Upper lobe of right lung (tissue), 1 donor: ENCODE data around the gene LRP3. TPM values are rescaled to one million over a fixed set of nuclear protein-coding genes. Genes with fewer than 3 reads are reported as not detected.

Experiments
- ATAC-seq: fragments of 200-7000 bp; cut with Tn5 transposase; one replicate; pipeline ENCODE4 v1.9.1; 2020; ENCODE audit warnings: mild to moderate bottlenecking, moderate library complexity
- DNase-seq: peaks from one replicate; pipeline ENCODE4 v3.0.0-alpha.2; 2020
- H3K27ac ChIP-seq: fragments of 200-600 bp; one replicate; pipeline ENCODE4 v1.8.0; 2022
- H3K27me3 ChIP-seq: fragments of 200-600 bp; one replicate; pipeline ENCODE4 v1.8.0; 2022; ENCODE audit warnings: mild to moderate bottlenecking
- H3K36me3 ChIP-seq: fragments of 200-600 bp; one replicate; pipeline ENCODE4 v1.8.0; 2022
- H3K4me1 ChIP-seq: fragments of 200-600 bp; one replicate; pipeline ENCODE4 v1.8.0; 2022
- H3K4me3 ChIP-seq: fragments of 200-600 bp; one replicate; pipeline ENCODE4 v1.8.0; 2022; ENCODE audit warnings: mild to moderate bottlenecking
- H3K9me3 ChIP-seq: fragments of 200-600 bp; one replicate; pipeline ENCODE4 v1.8.0; 2022
- CTCF ChIP-seq: fragments of 200-600 bp; IDR thresholded peaks from one replicate; pipeline ENCODE4 v1.8.0; 2022; ENCODE audit warnings: antibody characterized with exemption
- intact Hi-C: fragments of 100-400 bp; cut with DNase I; formaldehyde crosslinking; loops from one replicate; pipeline ENCODE4 v1.11.0; 2022
- total RNA-seq: library from RNA; stranded (reverse); fragmentation: NEBNext Ultra II Directional; extraction: Animal tissue kit (Norgen Biotek cat#: 25700); gene quantifications from one replicate; pipeline ENCODE4 v1.2.1, GENCODE V29; 2021
- donor health status: DM: no; HTN: yes; CAD: no; lungs with severe emphysema.

The LRP3 gene
- total RNA-seq, 1 donor from 2014 or later = 22.0 TPM

DNA sequence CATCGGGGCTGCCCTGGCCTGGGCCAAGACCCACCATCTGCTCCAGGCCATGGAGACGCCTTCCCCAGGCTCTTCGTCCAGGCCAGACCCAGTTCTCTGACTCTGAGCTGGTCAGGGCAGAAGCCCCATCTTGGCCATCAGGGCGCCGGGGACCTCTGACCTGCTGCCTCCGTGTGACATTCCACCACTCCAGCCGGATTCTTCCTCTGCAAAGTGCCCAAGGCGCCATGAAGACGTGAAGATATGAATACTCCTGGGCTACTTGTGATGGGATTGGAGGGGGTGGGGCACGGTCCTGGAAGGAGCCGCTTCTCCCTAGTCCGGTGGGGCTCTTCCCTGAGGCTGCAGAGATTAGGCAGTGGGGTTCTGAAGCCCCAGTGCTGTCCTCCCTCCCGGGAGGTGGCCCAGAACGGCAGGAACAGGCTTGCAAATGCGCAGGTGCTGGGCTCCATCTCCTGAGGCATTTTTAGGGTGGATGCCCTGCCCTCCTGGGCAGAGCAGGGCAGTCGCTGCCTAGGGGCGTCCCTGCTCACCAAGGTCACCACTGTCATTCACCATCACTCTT, 57.5 kb downstream of the LRP3 start:
- no peak overlapping the region for H3K27ac ChIP-seq
- DNase-seq = no peak
- ATAC-seq = no peak
- no peaks in the 10 kb centered on the region for H3K27me3 ChIP-seq
- no peaks in the 10 kb centered on the region for H3K36me3 ChIP-seq
- no peak overlapping the region for H3K4me3 ChIP-seq
- no peak for TF ChIP-seq CTCF
- no peaks in the 10 kb centered on the region for H3K9me3 ChIP-seq
- intact Hi-C loops = no loop called here
- H3K4me1 ChIP-seq = no peaks in the 10 kb centered on the region

GRCh38 chr19:33252418-33252962, 58.4 kb downstream of the LRP3 start:
- Histone ChIP-seq H3K4me1 (no peaks in the 10 kb centered on the region), H3K27me3 (no peaks in the 10 kb centered on the region), H3K27ac (no peak overlapping the region), H3K4me3 (no peak overlapping the region), H3K36me3 (no peaks in the 10 kb centered on the region), H3K9me3 (no peaks in the 10 kb centered on the region)
- intact Hi-C loops = no loop called here
- ATAC-seq (no peak), DNase-seq (no peak)
- no peak for TF ChIP-seq CTCF

GRCh38 chr19:33252971-33253370, 58.8 kb downstream of the LRP3 start:
- Histone ChIP-seq H3K4me3 (no peak overlapping the region), H3K9me3 (no peaks in the 10 kb centered on the region), H3K4me1 (no peaks in the 10 kb centered on the region), H3K27me3 (no peaks in the 10 kb centered on the region), H3K36me3 (no peaks in the 10 kb centered on the region), H3K27ac (no peak overlapping the region)
- no peak for TF ChIP-seq CTCF
- peak; percentile 82 for DNase-seq
- intact Hi-C loops = no loop called here
- peak; percentile 79 for ATAC-seq

DNA sequence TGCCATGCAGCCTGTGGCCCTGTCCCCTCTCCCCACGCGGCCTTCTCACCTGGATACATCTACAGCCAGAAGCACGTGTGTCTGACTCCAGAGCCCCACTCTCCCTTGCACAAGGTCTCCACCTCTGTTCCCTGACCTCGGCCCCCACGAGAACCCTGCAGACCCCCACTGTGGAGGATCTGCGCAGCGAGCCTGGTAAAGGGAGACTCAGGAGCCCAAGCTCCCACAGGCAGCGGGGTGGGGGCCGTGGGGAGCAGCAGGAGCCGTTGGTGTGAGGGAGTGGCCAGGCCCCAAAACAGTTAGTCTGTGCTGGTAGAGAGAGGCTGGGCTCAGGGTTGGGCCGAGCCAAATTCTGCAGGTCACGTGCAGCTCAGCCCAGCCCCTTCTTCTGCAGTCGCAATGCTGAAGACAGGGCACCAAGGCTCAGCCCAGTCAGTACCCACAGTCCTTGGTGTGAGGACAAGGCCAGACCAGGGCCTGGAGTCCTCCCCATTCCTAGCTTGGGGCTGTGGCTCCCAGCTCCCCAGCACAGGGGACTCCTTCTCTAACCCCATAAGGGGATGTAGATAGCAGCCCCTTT, 60.2 kb downstream of the LRP3 start:
- no peaks in the 10 kb centered on the region for H3K4me1 ChIP-seq
- no peaks in the 10 kb centered on the region for H3K36me3 ChIP-seq
- DNase-seq = no peak
- no peak overlapping the region for H3K27ac ChIP-seq
- no peak for TF ChIP-seq CTCF
- H3K4me3 ChIP-seq = no peak overlapping the region
- H3K27me3 ChIP-seq = no peaks in the 10 kb centered on the region
- ATAC-seq = peak; percentile 4
- intact Hi-C loops = no loop called here
- peaks cover 3% of the 10 kb centered on the region for H3K9me3 ChIP-seq

DNA sequence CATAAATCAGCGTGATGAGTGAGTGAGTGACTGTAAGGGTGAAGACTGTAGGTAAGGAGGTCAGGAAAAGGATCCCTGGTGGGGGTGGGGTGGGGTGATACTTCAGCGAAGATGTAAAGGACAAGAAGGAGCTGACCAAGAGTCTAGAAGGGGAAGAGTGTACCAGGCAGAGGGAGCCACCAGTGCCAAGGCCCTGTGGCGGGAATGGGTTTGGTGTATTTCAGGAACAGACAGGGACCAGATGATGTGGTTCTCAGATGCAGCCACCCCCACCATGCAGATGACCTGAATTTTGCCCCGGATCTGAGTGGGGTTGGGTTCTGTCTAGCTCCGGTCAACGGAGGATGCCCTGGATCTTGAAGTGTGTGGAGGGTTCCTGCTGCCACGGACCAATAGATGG, 61.7 kb downstream of the LRP3 start:
- intact Hi-C loops = no loop called here
- H3K27ac ChIP-seq = no peak overlapping the region
- H3K36me3 ChIP-seq = no peaks in the 10 kb centered on the region
- no peaks in the 10 kb centered on the region for H3K4me1 ChIP-seq
- no peaks in the 10 kb centered on the region for H3K27me3 ChIP-seq
- ATAC-seq (no peak), DNase-seq (no peak)
- H3K4me3 ChIP-seq = no peak overlapping the region
- peaks cover 3% of the 10 kb centered on the region for H3K9me3 ChIP-seq
- no peak for TF ChIP-seq CTCF
